ENCODE measurements around the gene PDS5A.

GRCh38 chr4:39852636-39853035 lies 125.1 kb downstream of the PDS5A start:
- TF ChIP-seq, protein P1, sequence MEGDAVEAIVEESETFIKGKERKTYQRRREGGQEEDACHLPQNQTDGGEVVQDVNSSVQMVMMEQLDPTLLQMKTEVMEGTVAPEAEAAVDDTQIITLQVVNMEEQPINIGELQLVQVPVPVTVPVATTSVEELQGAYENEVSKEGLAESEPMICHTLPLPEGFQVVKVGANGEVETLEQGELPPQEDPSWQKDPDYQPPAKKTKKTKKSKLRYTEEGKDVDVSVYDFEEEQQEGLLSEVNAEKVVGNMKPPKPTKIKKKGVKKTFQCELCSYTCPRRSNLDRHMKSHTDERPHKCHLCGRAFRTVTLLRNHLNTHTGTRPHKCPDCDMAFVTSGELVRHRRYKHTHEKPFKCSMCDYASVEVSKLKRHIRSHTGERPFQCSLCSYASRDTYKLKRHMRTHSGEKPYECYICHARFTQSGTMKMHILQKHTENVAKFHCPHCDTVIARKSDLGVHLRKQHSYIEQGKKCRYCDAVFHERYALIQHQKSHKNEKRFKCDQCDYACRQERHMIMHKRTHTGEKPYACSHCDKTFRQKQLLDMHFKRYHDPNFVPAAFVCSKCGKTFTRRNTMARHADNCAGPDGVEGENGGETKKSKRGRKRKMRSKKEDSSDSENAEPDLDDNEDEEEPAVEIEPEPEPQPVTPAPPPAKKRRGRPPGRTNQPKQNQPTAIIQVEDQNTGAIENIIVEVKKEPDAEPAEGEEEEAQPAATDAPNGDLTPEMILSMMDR (IDR thresholded peaks at IDR 0.05) = no peak
- TF ChIP-seq POLR2A (IDR thresholded peaks at IDR 0.05) = no peak
